Gastroesophageal sphincter (tissue), 3 donors: ENCODE measurements around the gene CES1.

Experiments
- CTCF ChIP-seq, 4 experiments: fragments of 200-600 bp in 2 of 4; fragments of 450-650 bp in 2 of 4; sonication (generic) in 1 of 4; IDR thresholded peaks; one replicate each; pipeline ENCODE4 v1.5.1; 2017 to 2019; ENCODE audit warnings: antibody characterized with exemption in 4 of 4, mild to moderate bottlenecking in 2 of 4, moderate library complexity in 2 of 4
- EP300 ChIP-seq: sonication (generic); formaldehyde crosslinking; IDR thresholded peaks from one replicate; pipeline ENCODE4 v1.6.1; 2017; ENCODE audit warnings: antibody characterized with exemption, mild to moderate bottlenecking
- POLR2A ChIP-seq, 2 donors: fragments of 450-650 bp; IDR thresholded peaks; one replicate each; pipeline ENCODE4 v1.6.1; 2017; ENCODE audit warnings: antibody characterized with exemption in 2 of 2, mild to moderate bottlenecking in 2 of 2, moderate library complexity in 1 of 2

DNA sequence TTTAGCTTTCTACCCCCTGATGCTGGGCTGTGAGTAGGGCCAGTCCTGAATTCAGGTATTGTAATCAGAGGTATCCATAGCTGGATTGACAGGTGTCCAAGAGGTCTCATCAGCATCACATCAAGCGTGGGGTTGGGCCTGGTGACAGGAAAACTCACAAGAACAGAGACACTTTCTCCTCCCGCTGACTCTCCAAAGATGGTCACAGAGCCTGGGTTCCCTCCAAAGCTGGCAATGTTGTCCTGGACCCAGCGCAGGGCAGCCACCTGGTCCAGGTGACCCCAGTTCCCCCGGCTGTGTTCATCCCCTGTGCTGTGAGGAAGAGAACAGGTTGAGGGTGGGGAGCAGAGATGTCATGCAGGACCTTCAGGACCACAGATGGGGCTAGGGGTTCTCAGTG is 11.7 kb downstream of the CES1 start:
- TF ChIP-seq CTCF (IDR thresholded peaks at IDR 0.05) (no peak), POLR2A (IDR thresholded peaks at IDR 0.05) (no peak), EP300 (no peak)
